Measurements from ENCODE around the gene PGM3. TPM values are rescaled to one million over a fixed set of nuclear protein-coding genes. Genes with fewer than 3 reads are reported as not detected.

The PGM3 gene
- total RNA-seq, 2 donors from 2014 or later: 22.4 to 34.1 TPM

- Mint-ChIP-seq H3K4me3 (no peak overlapping the region), H3K36me3 (ENCODE audit: insufficient read depth in 2 of 2) (peaks cover 4 to 7% of the 10 kb centered on the region in 2 donors), H3K9me3 (no peaks in the 10 kb centered on the region), H3K27me3 (ENCODE audit: low read depth) (no peaks in the 10 kb centered on the region), H3K27ac (peak overlapping the region; percentile 35), H3K4me1 (ENCODE audit: low read depth) (no peaks in the 10 kb centered on the region)
- no peak for DNase-seq
- no peak for ATAC-seq (replicated peaks in 1 of 2)
These were observed 24.5 kb downstream of the PGM3 start for GRCh38 chr6:83168556-83168955.

- no peak overlapping the region for H3K27ac Mint-ChIP-seq
- no peak overlapping the region for H3K4me3 Mint-ChIP-seq
- no peaks in the 10 kb centered on the region for H3K27me3 Mint-ChIP-seq (ENCODE audit: low read depth)
- ATAC-seq (replicated peaks in 1 of 2) (no peak), DNase-seq (no peak)
- H3K4me1 Mint-ChIP-seq (ENCODE audit: low read depth): no peaks in the 10 kb centered on the region
- no peaks in the 10 kb centered on the region for H3K9me3 Mint-ChIP-seq
- H3K36me3 Mint-ChIP-seq (ENCODE audit: insufficient read depth in 2 of 2): peaks cover 4 to 7% of the 10 kb centered on the region in 2 donors
These were observed 25.3 kb downstream of the PGM3 start for GRCh38 chr6:83167726-83168278.

GRCh38 chr6:83160167-83160566 lies 32.9 kb downstream of the PGM3 start:
- Mint-ChIP-seq H3K4me3 (no peak overlapping the region), H3K36me3 (ENCODE audit: insufficient read depth in 2 of 2) (peaks cover 0 to 5% of the 10 kb centered on the region in 2 donors), H3K4me1 (ENCODE audit: low read depth) (no peaks in the 10 kb centered on the region), H3K9me3 (no peaks in the 10 kb centered on the region), H3K27ac (peak overlapping the region; percentile 3), H3K27me3 (ENCODE audit: low read depth) (no peaks in the 10 kb centered on the region)
- DNase-seq: no peak
- ATAC-seq (replicated peaks in 1 of 2): no peak

GRCh38 chr6:83155794-83156193 lies 37.3 kb downstream of the PGM3 start:
- H3K36me3 Mint-ChIP-seq (ENCODE audit: insufficient read depth in 2 of 2): peaks cover 1 to 3% of the 10 kb centered on the region in 2 donors

GRCh38 chr6:83153883-83154521 lies 39.1 kb downstream of the PGM3 start:
- Mint-ChIP-seq H3K9me3 (no peaks in the 10 kb centered on the region), H3K27me3 (ENCODE audit: low read depth) (no peaks in the 10 kb centered on the region), H3K27ac (peak overlapping the region; percentile 8), H3K36me3 (ENCODE audit: insufficient read depth in 2 of 2) (peaks cover 0 to 1% of the 10 kb centered on the region in 2 donors), H3K4me1 (ENCODE audit: low read depth) (no peaks in the 10 kb centered on the region), H3K4me3 (no peak overlapping the region)
- ATAC-seq (replicated peaks in 1 of 2) (no peak), DNase-seq (no peak)

More at GRCh38 chr6:83155794-83156193, 37.3 kb downstream of the PGM3 start:
- ATAC-seq (replicated peaks in 1 of 2) (no peak), DNase-seq (no peak)
- no peaks in the 10 kb centered on the region for H3K9me3 Mint-ChIP-seq
- H3K27ac Mint-ChIP-seq: no peak overlapping the region
- no peaks in the 10 kb centered on the region for H3K4me1 Mint-ChIP-seq (ENCODE audit: low read depth)
- H3K4me3 Mint-ChIP-seq: no peak overlapping the region
- no peaks in the 10 kb centered on the region for H3K27me3 Mint-ChIP-seq (ENCODE audit: low read depth)

GRCh38 chr6:83152913-83153312 lies 40.2 kb downstream of the PGM3 start:
- Mint-ChIP-seq H3K36me3 (ENCODE audit: insufficient read depth in 2 of 2) (peaks cover 0 to 1% of the 10 kb centered on the region in 2 donors), H3K9me3 (no peaks in the 10 kb centered on the region), H3K4me3 (no peak overlapping the region), H3K27me3 (ENCODE audit: low read depth) (no peaks in the 10 kb centered on the region), H3K27ac (no peak overlapping the region), H3K4me1 (ENCODE audit: low read depth) (no peaks in the 10 kb centered on the region)
- no peak for DNase-seq
- no peak for ATAC-seq (replicated peaks in 1 of 2)

- ATAC-seq (replicated peaks in 1 of 2) (no peak), DNase-seq (no peak)
- Mint-ChIP-seq H3K4me3 (no peak overlapping the region), H3K27me3 (ENCODE audit: low read depth) (no peaks in the 10 kb centered on the region), H3K4me1 (ENCODE audit: low read depth) (no peaks in the 10 kb centered on the region), H3K36me3 (ENCODE audit: insufficient read depth in 2 of 2) (peaks cover 0 to 1% of the 10 kb centered on the region in 2 donors), H3K9me3 (no peaks in the 10 kb centered on the region), H3K27ac (no peak overlapping the region)
These were observed 42.0 kb downstream of the PGM3 start for GRCh38 chr6:83151114-83151513.

GRCh38 chr6:83138758-83139157 lies 54.3 kb downstream of the PGM3 start:
- H3K27me3 Mint-ChIP-seq (ENCODE audit: low read depth): no peaks in the 10 kb centered on the region
- no peak overlapping the region for H3K4me3 Mint-ChIP-seq
- no peak for DNase-seq
- H3K36me3 Mint-ChIP-seq (ENCODE audit: insufficient read depth in 2 of 2): peaks cover 0 to 9% of the 10 kb centered on the region in 2 donors
- ATAC-seq (replicated peaks in 1 of 2): no peak
- no peaks in the 10 kb centered on the region for H3K9me3 Mint-ChIP-seq
- H3K27ac Mint-ChIP-seq: no peak overlapping the region
- H3K4me1 Mint-ChIP-seq (ENCODE audit: low read depth): no peaks in the 10 kb centered on the region

GRCh38 chr6:83138118-83138722 lies 54.8 kb downstream of the PGM3 start:
- no peaks in the 10 kb centered on the region for H3K27me3 Mint-ChIP-seq (ENCODE audit: low read depth)
- no peak overlapping the region for H3K27ac Mint-ChIP-seq
- ATAC-seq (replicated peaks in 1 of 2) (no peak), DNase-seq (no peak)
- no peaks in the 10 kb centered on the region for H3K9me3 Mint-ChIP-seq
- H3K4me1 Mint-ChIP-seq (ENCODE audit: low read depth): no peaks in the 10 kb centered on the region
- no peak overlapping the region for H3K4me3 Mint-ChIP-seq
- peaks cover 0 to 6% of the 10 kb centered on the region in 2 donors for H3K36me3 Mint-ChIP-seq (ENCODE audit: insufficient read depth in 2 of 2)

- no peak for DNase-seq
- Mint-ChIP-seq H3K36me3 (ENCODE audit: insufficient read depth in 2 of 2) (peaks cover 2 to 3% of the 10 kb centered on the region in 2 donors), H3K27ac (no peak overlapping the region), H3K27me3 (ENCODE audit: low read depth) (no peaks in the 10 kb centered on the region), H3K4me3 (no peak overlapping the region), H3K4me1 (ENCODE audit: low read depth) (no peaks in the 10 kb centered on the region), H3K9me3 (no peaks in the 10 kb centered on the region)
- ATAC-seq (replicated peaks in 1 of 2): no peak
These were observed 60.9 kb downstream of the PGM3 start for GRCh38 chr6:83132121-83132520.

- DNase-seq: no peak
- Mint-ChIP-seq H3K4me3 (no peak overlapping the region), H3K36me3 (ENCODE audit: insufficient read depth in 2 of 2) (peaks cover 2 to 3% of the 10 kb centered on the region in 2 donors), H3K4me1 (ENCODE audit: low read depth) (no peaks in the 10 kb centered on the region), H3K27me3 (ENCODE audit: low read depth) (no peaks in the 10 kb centered on the region), H3K27ac (no peak overlapping the region), H3K9me3 (no peaks in the 10 kb centered on the region)
- no peak for ATAC-seq (replicated peaks in 1 of 2)
These were observed 65.1 kb downstream of the PGM3 start for GRCh38 chr6:83127976-83128375.

- Mint-ChIP-seq H3K9me3 (no peaks in the 10 kb centered on the region), H3K36me3 (ENCODE audit: insufficient read depth in 2 of 2) (peaks cover 2 to 3% of the 10 kb centered on the region in 2 donors), H3K4me3 (no peak overlapping the region), H3K27me3 (ENCODE audit: low read depth) (no peaks in the 10 kb centered on the region), H3K4me1 (ENCODE audit: low read depth) (no peaks in the 10 kb centered on the region), H3K27ac (no peak overlapping the region)
- ATAC-seq (replicated peaks in 1 of 2) (no peak), DNase-seq (no peak)
These were observed 65.8 kb downstream of the PGM3 start for GRCh38 chr6:83127258-83127657.

- Mint-ChIP-seq H3K27me3 (ENCODE audit: low read depth) (no peaks in the 10 kb centered on the region), H3K27ac (no peak overlapping the region), H3K9me3 (no peaks in the 10 kb centered on the region), H3K4me1 (ENCODE audit: low read depth) (no peaks in the 10 kb centered on the region), H3K36me3 (ENCODE audit: insufficient read depth in 2 of 2) (peaks cover 1 to 2% of the 10 kb centered on the region in 2 donors), H3K4me3 (no peak overlapping the region)
- no peak for ATAC-seq (replicated peaks in 1 of 2)
- no peak for DNase-seq
These were observed 66.3 kb downstream of the PGM3 start for GRCh38 chr6:83126807-83127206.
